ENCODE results near the gene PTPRN. TPM values are rescaled to one million over a fixed set of nuclear protein-coding genes. Genes with fewer than 3 reads are reported as not detected.

The PTPRN gene
- total RNA-seq, 2 donors from 2014 or later, result 0.09 to 6.6 TPM

GRCh38 chr2:219352448-219353023, 43.3 kb upstream of the PTPRN start:
- no peaks in the 10 kb centered on the region for H3K9me3 ChIP-seq
- H3K4me1 ChIP-seq (replicated peaks), result no peaks in the 10 kb centered on the region
- DNase-seq (ENCODE audit: low spot score), result peak; percentile 10
- WGBS, result 11% methylated on average over 5 of the region's 5 CpGs
- no peaks in the 10 kb centered on the region for H3K36me3 ChIP-seq
- intact Hi-C loops (cut with DNase I), result no loop called here
- H3K27me3 ChIP-seq (replicated peaks; ENCODE audit: insufficient read depth), result no peaks in the 10 kb centered on the region
- TF ChIP-seq, protein P1, sequence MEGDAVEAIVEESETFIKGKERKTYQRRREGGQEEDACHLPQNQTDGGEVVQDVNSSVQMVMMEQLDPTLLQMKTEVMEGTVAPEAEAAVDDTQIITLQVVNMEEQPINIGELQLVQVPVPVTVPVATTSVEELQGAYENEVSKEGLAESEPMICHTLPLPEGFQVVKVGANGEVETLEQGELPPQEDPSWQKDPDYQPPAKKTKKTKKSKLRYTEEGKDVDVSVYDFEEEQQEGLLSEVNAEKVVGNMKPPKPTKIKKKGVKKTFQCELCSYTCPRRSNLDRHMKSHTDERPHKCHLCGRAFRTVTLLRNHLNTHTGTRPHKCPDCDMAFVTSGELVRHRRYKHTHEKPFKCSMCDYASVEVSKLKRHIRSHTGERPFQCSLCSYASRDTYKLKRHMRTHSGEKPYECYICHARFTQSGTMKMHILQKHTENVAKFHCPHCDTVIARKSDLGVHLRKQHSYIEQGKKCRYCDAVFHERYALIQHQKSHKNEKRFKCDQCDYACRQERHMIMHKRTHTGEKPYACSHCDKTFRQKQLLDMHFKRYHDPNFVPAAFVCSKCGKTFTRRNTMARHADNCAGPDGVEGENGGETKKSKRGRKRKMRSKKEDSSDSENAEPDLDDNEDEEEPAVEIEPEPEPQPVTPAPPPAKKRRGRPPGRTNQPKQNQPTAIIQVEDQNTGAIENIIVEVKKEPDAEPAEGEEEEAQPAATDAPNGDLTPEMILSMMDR (IDR thresholded peaks at IDR 0.05), result peak in 3 of 4 experiments; percentile 21 to 46 (median 24)
- no peak for TF ChIP-seq POLR2AphosphoS5 (IDR thresholded peaks at IDR 0.05)
- no peak overlapping the region for H3K27ac ChIP-seq
- no peak overlapping the region for H3K4me3 ChIP-seq

DNA sequence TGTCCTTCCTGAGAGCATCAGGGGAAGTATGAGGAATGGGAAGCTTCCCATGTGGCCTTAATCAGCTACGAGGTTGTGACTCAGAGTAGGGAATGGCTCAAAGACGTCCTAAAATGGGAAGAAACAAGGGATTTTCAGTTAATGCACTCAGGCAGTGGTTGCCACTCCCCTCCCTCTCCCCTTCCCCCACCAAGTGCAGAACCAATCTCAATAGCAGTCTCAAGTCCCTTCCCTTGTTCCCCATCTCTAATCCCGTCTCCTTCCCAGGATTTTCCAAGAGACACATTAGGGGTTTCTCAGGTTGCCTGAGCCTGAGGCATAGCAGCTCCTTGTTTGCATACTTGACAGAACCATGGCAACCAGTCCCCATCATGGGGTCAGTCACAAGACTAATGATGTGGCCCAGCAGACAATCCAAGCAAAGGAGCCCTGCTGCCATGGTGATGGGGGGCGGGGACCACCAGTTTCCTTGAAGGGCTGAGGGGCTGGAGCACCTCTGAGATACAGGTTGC, 41.6 kb upstream of the PTPRN start:
- Histone ChIP-seq H3K4me1 (replicated peaks) (no peaks in the 10 kb centered on the region), H3K27me3 (replicated peaks; ENCODE audit: insufficient read depth) (no peaks in the 10 kb centered on the region), H3K4me3 (no peak overlapping the region), H3K9me3 (no peaks in the 10 kb centered on the region), H3K27ac (no peak overlapping the region), H3K36me3 (no peaks in the 10 kb centered on the region)
- TF ChIP-seq POLR2A (IDR thresholded peaks at IDR 0.05) (no peak), POLR2AphosphoS5 (IDR thresholded peaks at IDR 0.05) (no peak)
- TF ChIP-seq, protein P1 (IDR thresholded peaks at IDR 0.05), result no peak
- DNase-seq (ENCODE audit: low spot score), result no peak
- WGBS, result 32% methylated on average over 4 of the region's 4 CpGs
- intact Hi-C loops (cut with DNase I), result no loop called here

DNA sequence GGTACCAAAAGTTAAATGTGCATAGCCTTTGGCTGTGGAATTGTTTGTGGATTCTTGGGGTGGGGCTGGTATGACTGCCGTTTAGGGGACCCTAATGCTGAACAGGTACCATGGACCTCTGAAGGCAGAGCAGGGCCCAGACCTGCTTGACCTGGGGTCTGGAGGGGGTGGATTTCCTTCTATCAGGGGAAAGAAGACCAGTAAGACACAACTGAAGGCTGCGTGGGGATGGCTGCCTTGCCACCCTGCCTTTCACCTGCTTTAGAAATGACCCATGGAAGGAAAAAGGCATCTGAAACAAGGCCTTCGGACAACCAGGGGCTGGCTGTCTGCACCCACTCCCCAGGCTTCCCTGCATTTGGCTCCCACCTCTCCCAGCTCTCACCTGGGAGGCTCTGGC, 41.0 kb upstream of the PTPRN start:
- no peaks in the 10 kb centered on the region for H3K9me3 ChIP-seq
- intact Hi-C loops (cut with DNase I), result no loop called here

GRCh38 chr2:219344751-219345430, 35.7 kb upstream of the PTPRN start:
- H3K4me1 ChIP-seq (replicated peaks), result no peaks in the 10 kb centered on the region
- no peak for DNase-seq (ENCODE audit: low spot score)
- H3K36me3 ChIP-seq, result no peaks in the 10 kb centered on the region
- H3K27ac ChIP-seq, result no peak overlapping the region
- H3K4me3 ChIP-seq, result no peak overlapping the region
- TF ChIP-seq, protein P1 (IDR thresholded peaks at IDR 0.05), result no peak
- TF ChIP-seq POLR2AphosphoS5 (IDR thresholded peaks at IDR 0.05), result no peak
- no peak for TF ChIP-seq POLR2A (IDR thresholded peaks at IDR 0.05)
- no peaks in the 10 kb centered on the region for H3K9me3 ChIP-seq
- H3K27me3 ChIP-seq (replicated peaks; ENCODE audit: insufficient read depth), result no peaks in the 10 kb centered on the region
- intact Hi-C loops (cut with DNase I), result no loop called here
- WGBS, result 38% methylated on average over 6 of the region's 6 CpGs

More for the DNA sequence above, 41.0 kb upstream of the PTPRN start:
- DNase-seq (ENCODE audit: low spot score), result no peak
- WGBS, result 77% methylated on average over 3 of the region's 3 CpGs
- no peak for TF ChIP-seq POLR2A (IDR thresholded peaks at IDR 0.05)
- TF ChIP-seq, protein P1 (IDR thresholded peaks at IDR 0.05), result no peak
- no peak for TF ChIP-seq POLR2AphosphoS5 (IDR thresholded peaks at IDR 0.05)
- Histone ChIP-seq H3K4me3 (no peak overlapping the region), H3K36me3 (no peaks in the 10 kb centered on the region), H3K27me3 (replicated peaks; ENCODE audit: insufficient read depth) (no peaks in the 10 kb centered on the region), H3K4me1 (replicated peaks) (no peaks in the 10 kb centered on the region), H3K27ac (no peak overlapping the region)

GRCh38 chr2:219335373-219335786, 26.2 kb upstream of the PTPRN start:
- TF ChIP-seq POLR2AphosphoS5 (IDR thresholded peaks at IDR 0.05), result no peak
- TF ChIP-seq POLR2A (IDR thresholded peaks at IDR 0.05), result no peak
- TF ChIP-seq, protein P1 (IDR thresholded peaks at IDR 0.05), result no peak
- no peak for DNase-seq (ENCODE audit: low spot score)
- H3K27ac ChIP-seq, result no peak overlapping the region
- H3K36me3 ChIP-seq, result no peaks in the 10 kb centered on the region
- WGBS, result 32% methylated on average over 5 of the region's 5 CpGs
- peaks cover 11% of the 10 kb centered on the region for H3K27me3 ChIP-seq (replicated peaks; ENCODE audit: insufficient read depth)
- intact Hi-C loops (cut with DNase I), result no loop called here
- H3K4me3 ChIP-seq, result no peak overlapping the region
- no peaks in the 10 kb centered on the region for H3K9me3 ChIP-seq
- H3K4me1 ChIP-seq (replicated peaks), result no peaks in the 10 kb centered on the region

Data from prostate gland (tissue), 2 donors.